Natural killer cell (primary cell): ENCODE data around the gene MST1. TPM values are rescaled to one million over a fixed set of nuclear protein-coding genes. Genes with fewer than 3 reads are reported as not detected.

Experiments used
- ATAC-seq, 3 donors: fragments of 150-1000 bp in 2 of 3; fragments of 200-7000 bp in 1 of 3; cut with Tn5 transposase; 1 replicate in 1 of 3; 2 replicates in 2 of 3; pipeline ENCODE4 v1.10.0; 2021; ENCODE audit warnings: mild to moderate bottlenecking in 2 of 3, moderate library complexity in 2 of 3
- DNase-seq, 2 donors: peaks; one replicate each; pipeline versions ENCODE4 v3.0.0 to v3.0.0-alpha.2; 2013 to 2021; ENCODE audit warnings: mixed read lengths in 1 of 2
- H3K27ac ChIP-seq: one replicate; pipeline ENCODE4 v1.5.1; 2013; ENCODE audit warnings: mild to moderate bottlenecking, low read length
- H3K27me3 ChIP-seq: one replicate; pipeline ENCODE4 v1.6.1; 2013; ENCODE audit warnings: low read length; ENCODE audit not compliant: control insufficient read depth, insufficient read depth
- H3K36me3 ChIP-seq: one replicate; pipeline ENCODE4 v1.6.1; 2013; ENCODE audit warnings: low read length; ENCODE audit not compliant: control insufficient read depth, insufficient read depth
- H3K4me1 ChIP-seq: one replicate; pipeline ENCODE4 v1.6.1; 2013; ENCODE audit warnings: low read length; ENCODE audit not compliant: control insufficient read depth, insufficient read depth
- H3K4me3 ChIP-seq: one replicate; pipeline ENCODE4 v1.5.1; 2013; ENCODE audit warnings: low read length
- H3K9me3 ChIP-seq: one replicate; pipeline ENCODE4 v1.6.1; 2013; ENCODE audit warnings: low read length; ENCODE audit not compliant: control insufficient read depth, insufficient read depth
- H3K27ac Mint-ChIP-seq, 2 donors: one replicate each; pipeline ENCODE4 v1.8.0; 2022; ENCODE audit warnings: mild to moderate bottlenecking in 2 of 2, mixed read lengths in 2 of 2, moderate library complexity in 1 of 2
- H3K27me3 Mint-ChIP-seq, 2 donors: one replicate each; pipeline ENCODE4 v1.8.0; 2022; ENCODE audit warnings: low read depth in 2 of 2, mixed read lengths in 2 of 2
- H3K36me3 Mint-ChIP-seq: one replicate; pipeline ENCODE4 v1.8.0; 2022; ENCODE audit warnings: mixed read lengths
- H3K4me1 Mint-ChIP-seq, 2 donors: one replicate each; pipeline ENCODE4 v1.8.0; 2022; ENCODE audit warnings: mixed read lengths in 2 of 2
- H3K4me3 Mint-ChIP-seq: one replicate; pipeline ENCODE4 v1.8.0; 2022; ENCODE audit warnings: mild to moderate bottlenecking, moderate library complexity, mixed read lengths
- H3K9me3 Mint-ChIP-seq, 2 donors: one replicate each; pipeline ENCODE4 v1.8.0; 2022; ENCODE audit warnings: mixed read lengths in 2 of 2
- CTCF ChIP-seq: fragments of 200-600 bp; IDR thresholded peaks from one replicate; pipeline ENCODE4 v1.8.0; 2022; ENCODE audit warnings: antibody characterized with exemption
- WGBS: methylation state at CpG from one replicate; pipeline ENCODE4 v1.1.7; 2013; ENCODE audit warnings: missing lambda C conversion rate; ENCODE audit not compliant: insufficient coverage; 5-methylcytosine and 5-hydroxymethylcytosine counted together
- intact Hi-C: fragments of 100-400 bp; cut with micrococcal nuclease; formaldehyde crosslinking; loops from one replicate; pipeline ENCODE4 v1.14.2; 2022
- total RNA-seq, 4 donors: library from RNA; stranded (reverse); fragments of 120-200 nt in 1 of 4; gene quantifications; one replicate each; pipeline versions ENCODE4 v1.2.3 to v1.2.4, GENCODE V29; 2013 to 2022

Gene MST1
- total RNA-seq, 3 donors from 2014 or later (not counting 1 experiment from before 2014, with no cell fraction given): 9.5 to 19.1 (median 15.2) TPM

- 42% methylated on average over 18 of the region's 18 CpGs for WGBS
Measured at GRCh38 chr3:49656541-49657112, 32.6 kb downstream of the MST1 start.

GRCh38 chr3:49655731-49656285, 33.5 kb downstream of the MST1 start:
- H3K27ac Mint-ChIP-seq: no peak overlapping the region

More at GRCh38 chr3:49656541-49657112, 32.6 kb downstream of the MST1 start:
- ATAC-seq (no peak), DNase-seq (no peak)
- Histone ChIP-seq H3K36me3 (no peaks in the 10 kb centered on the region), H3K27me3 (no peaks in the 10 kb centered on the region), H3K27ac (no peak overlapping the region), H3K4me1 (no peaks in the 10 kb centered on the region), H3K4me3 (no peak overlapping the region), H3K9me3 (no peaks in the 10 kb centered on the region)
- intact Hi-C loops: no loop called here
- no peaks in the 10 kb centered on the region for H3K4me1 Mint-ChIP-seq
- no peaks in the 10 kb centered on the region for H3K36me3 Mint-ChIP-seq
- no peak for TF ChIP-seq CTCF
- H3K27ac Mint-ChIP-seq: no peak overlapping the region
- H3K9me3 Mint-ChIP-seq: no peaks in the 10 kb centered on the region
- no peak overlapping the region for H3K4me3 Mint-ChIP-seq
- no peaks in the 10 kb centered on the region for H3K27me3 Mint-ChIP-seq

GRCh38 chr3:49654955-49655556, 34.2 kb downstream of the MST1 start:
- Histone ChIP-seq H3K36me3 (no peaks in the 10 kb centered on the region), H3K27ac (no peak overlapping the region), H3K4me1 (no peaks in the 10 kb centered on the region), H3K27me3 (no peaks in the 10 kb centered on the region), H3K4me3 (no peak overlapping the region), H3K9me3 (no peaks in the 10 kb centered on the region)
- DNase-seq: no peak
- no peaks in the 10 kb centered on the region for H3K27me3 Mint-ChIP-seq
- 31% methylated on average over 10 of the region's 10 CpGs for WGBS
- H3K27ac Mint-ChIP-seq: no peak overlapping the region
- H3K36me3 Mint-ChIP-seq: no peaks in the 10 kb centered on the region
- TF ChIP-seq CTCF: no peak
- no peak for ATAC-seq
- intact Hi-C loops: no loop called here
- H3K4me3 Mint-ChIP-seq: no peak overlapping the region
- no peaks in the 10 kb centered on the region for H3K4me1 Mint-ChIP-seq
- no peaks in the 10 kb centered on the region for H3K9me3 Mint-ChIP-seq

More at GRCh38 chr3:49655731-49656285, 33.5 kb downstream of the MST1 start:
- intact Hi-C loops: no loop called here
- Histone ChIP-seq H3K9me3 (no peaks in the 10 kb centered on the region), H3K4me3 (no peak overlapping the region), H3K27ac (no peak overlapping the region), H3K4me1 (no peaks in the 10 kb centered on the region), H3K27me3 (no peaks in the 10 kb centered on the region), H3K36me3 (no peaks in the 10 kb centered on the region)
- TF ChIP-seq CTCF: no peak
- no peaks in the 10 kb centered on the region for H3K9me3 Mint-ChIP-seq
- no peak for ATAC-seq
- WGBS: 97% methylated on average over 19 of the region's 19 CpGs
- no peak for DNase-seq
- H3K36me3 Mint-ChIP-seq: no peaks in the 10 kb centered on the region
- H3K4me1 Mint-ChIP-seq: no peaks in the 10 kb centered on the region
- H3K27me3 Mint-ChIP-seq: no peaks in the 10 kb centered on the region
- no peak overlapping the region for H3K4me3 Mint-ChIP-seq
